Upper lobe of left lung (tissue), 4 donors: Measurements from ENCODE around the gene MTG1.
"Not testable (repeated sequence)": the region's sequence is repeated elsewhere in the genome, so short reads cannot be mapped to it uniquely, and the experiment has no call there.

Experiments used
- EP300 ChIP-seq, 4 donors: sonication (generic); formaldehyde crosslinking; IDR thresholded peaks; one replicate each; pipeline ENCODE4 v1.5.1; 2017; ENCODE audit warnings: antibody characterized with exemption in 4 of 4, control low read depth in 2 of 4
- POLR2A ChIP-seq, 4 donors: fragments of 450-650 bp; IDR thresholded peaks; one replicate each; pipeline ENCODE4 v1.5.1; 2016 to 2017; ENCODE audit warnings: antibody characterized with exemption in 4 of 4, mild to moderate bottlenecking in 2 of 4
- POLR2AphosphoS5 ChIP-seq, 2 donors: sonication (generic); formaldehyde crosslinking; IDR thresholded peaks; one replicate each; pipeline ENCODE4 v1.5.1; 2017; ENCODE audit warnings: antibody characterized with exemption in 2 of 2
- TF ChIP-seq, protein P1 (sequence below), 6 experiments: fragments of 450-650 bp in 4 of 6; fragments of 200-600 bp in 2 of 6; sonication (generic) in 2 of 6; IDR thresholded peaks; one replicate each; pipeline ENCODE4 v1.5.1; 2016 to 2019; ENCODE audit warnings: antibody characterized with exemption in 6 of 6

DNA sequence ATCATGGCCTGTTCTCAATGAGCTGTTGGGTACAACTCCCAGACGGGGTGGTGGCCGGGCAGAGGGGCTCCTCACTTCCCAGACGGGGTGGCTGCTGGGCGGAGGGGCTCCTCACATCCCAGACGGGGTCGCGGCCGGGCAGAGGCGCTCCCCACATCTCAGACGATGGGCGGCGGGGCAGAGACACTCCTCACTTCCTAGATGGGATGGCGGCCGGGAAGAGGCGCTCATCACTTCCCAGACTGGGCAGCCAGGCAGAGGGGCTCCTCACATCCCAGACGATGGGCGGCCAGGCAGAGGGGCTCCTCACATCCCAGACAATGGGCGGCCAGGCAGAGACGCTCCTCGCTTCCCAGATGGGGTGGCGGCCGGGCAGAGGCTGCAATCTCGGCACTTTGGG lies 20.4 kb downstream of the MTG1 start:
- TF ChIP-seq POLR2AphosphoS5, EP300, POLR2A (IDR thresholded peaks at IDR 0.05): not testable (repeated sequence)
- TF ChIP-seq, protein P1, sequence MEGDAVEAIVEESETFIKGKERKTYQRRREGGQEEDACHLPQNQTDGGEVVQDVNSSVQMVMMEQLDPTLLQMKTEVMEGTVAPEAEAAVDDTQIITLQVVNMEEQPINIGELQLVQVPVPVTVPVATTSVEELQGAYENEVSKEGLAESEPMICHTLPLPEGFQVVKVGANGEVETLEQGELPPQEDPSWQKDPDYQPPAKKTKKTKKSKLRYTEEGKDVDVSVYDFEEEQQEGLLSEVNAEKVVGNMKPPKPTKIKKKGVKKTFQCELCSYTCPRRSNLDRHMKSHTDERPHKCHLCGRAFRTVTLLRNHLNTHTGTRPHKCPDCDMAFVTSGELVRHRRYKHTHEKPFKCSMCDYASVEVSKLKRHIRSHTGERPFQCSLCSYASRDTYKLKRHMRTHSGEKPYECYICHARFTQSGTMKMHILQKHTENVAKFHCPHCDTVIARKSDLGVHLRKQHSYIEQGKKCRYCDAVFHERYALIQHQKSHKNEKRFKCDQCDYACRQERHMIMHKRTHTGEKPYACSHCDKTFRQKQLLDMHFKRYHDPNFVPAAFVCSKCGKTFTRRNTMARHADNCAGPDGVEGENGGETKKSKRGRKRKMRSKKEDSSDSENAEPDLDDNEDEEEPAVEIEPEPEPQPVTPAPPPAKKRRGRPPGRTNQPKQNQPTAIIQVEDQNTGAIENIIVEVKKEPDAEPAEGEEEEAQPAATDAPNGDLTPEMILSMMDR (IDR thresholded peaks at IDR 0.05), result not testable (repeated sequence)
